Measurements from ENCODE around the gene CKAP2L. TPM values are rescaled to one million over a fixed set of nuclear protein-coding genes. Genes with fewer than 3 reads are reported as not detected.
A peak's percentile ranks its signal among the peaks of the same experiment; 100 is the strongest.

Gene CKAP2L
- polyA plus RNA-seq, 2 donors, result 1.6 to 3.5 TPM

GRCh38 chr2:112783187-112783714 is 18.8 kb upstream of the CKAP2L start:
- Histone ChIP-seq H3K36me3 (ENCODE audit: control insufficient read depth in 2 of 2, insufficient read depth in 2 of 2, low read length in 1 of 2) (no peaks in the 10 kb centered on the region), H3K4me3 (ENCODE audit: low read depth in 1 of 2, low read length in 2 of 2) (peak overlapping the region in 1 of 2 donors; percentile 48), H3K9me3 (ENCODE audit: control insufficient read depth in 2 of 2, insufficient read depth in 1 of 2, low read depth in 1 of 2, low read length in 1 of 2) (no peaks in the 10 kb centered on the region), H3K27me3 (ENCODE audit: control insufficient read depth in 1 of 2, insufficient read depth in 2 of 2, low read length in 2 of 2) (no peaks in the 10 kb centered on the region), H3K27ac (ENCODE audit: low read depth in 2 of 2, low read length in 1 of 2) (no peak overlapping the region), H3K4me1 (ENCODE audit: control insufficient read depth in 2 of 2, insufficient read depth in 2 of 2, low read length in 1 of 2) (no peaks in the 10 kb centered on the region)
- WGBS, 2 donors, result 91 to 95% methylated on average over 3 of the region's 3 CpGs

- Histone ChIP-seq H3K36me3 (ENCODE audit: control insufficient read depth in 2 of 2, insufficient read depth in 2 of 2, low read length in 1 of 2) (no peaks in the 10 kb centered on the region), H3K27ac (ENCODE audit: low read depth in 2 of 2, low read length in 1 of 2) (no peak overlapping the region), H3K27me3 (ENCODE audit: control insufficient read depth in 1 of 2, insufficient read depth in 2 of 2, low read length in 2 of 2) (no peaks in the 10 kb centered on the region), H3K4me1 (ENCODE audit: control insufficient read depth in 2 of 2, insufficient read depth in 2 of 2, low read length in 1 of 2) (no peaks in the 10 kb centered on the region), H3K4me3 (ENCODE audit: low read depth in 1 of 2, low read length in 2 of 2) (peak overlapping the region in 1 of 2 donors; percentile 48), H3K9me3 (ENCODE audit: control insufficient read depth in 2 of 2, insufficient read depth in 1 of 2, low read depth in 1 of 2, low read length in 1 of 2) (no peaks in the 10 kb centered on the region)
- 84 to 88% methylated on average over 3 of the region's 3 CpGs for WGBS, 2 donors
Observed at GRCh38 chr2:112782234-112782799, 17.9 kb upstream of the CKAP2L start.

- H3K27ac ChIP-seq (ENCODE audit: low read depth in 2 of 2, low read length in 1 of 2), result no peak overlapping the region
- H3K4me1 ChIP-seq (ENCODE audit: control insufficient read depth in 2 of 2, insufficient read depth in 2 of 2, low read length in 1 of 2), result no peaks in the 10 kb centered on the region
- 72 to 87% methylated on average over 1 of the region's 1 CpG for WGBS, 2 donors
Observed at GRCh38 chr2:112779598-112779997, 15.2 kb upstream of the CKAP2L start.

GRCh38 chr2:112777036-112777435 is 12.6 kb upstream of the CKAP2L start:
- Histone ChIP-seq H3K27me3 (ENCODE audit: control insufficient read depth in 1 of 2, insufficient read depth in 2 of 2, low read length in 2 of 2) (no peaks in the 10 kb centered on the region), H3K4me3 (ENCODE audit: low read depth in 1 of 2, low read length in 2 of 2) (no peak overlapping the region), H3K9me3 (ENCODE audit: control insufficient read depth in 2 of 2, insufficient read depth in 1 of 2, low read depth in 1 of 2, low read length in 1 of 2) (no peaks in the 10 kb centered on the region), H3K4me1 (ENCODE audit: control insufficient read depth in 2 of 2, insufficient read depth in 2 of 2, low read length in 1 of 2) (no peaks in the 10 kb centered on the region), H3K36me3 (ENCODE audit: control insufficient read depth in 2 of 2, insufficient read depth in 2 of 2, low read length in 1 of 2) (no peaks in the 10 kb centered on the region), H3K27ac (ENCODE audit: low read depth in 2 of 2, low read length in 1 of 2) (no peak overlapping the region)

More at GRCh38 chr2:112779598-112779997, 15.2 kb upstream of the CKAP2L start:
- no peaks in the 10 kb centered on the region for H3K9me3 ChIP-seq (ENCODE audit: control insufficient read depth in 2 of 2, insufficient read depth in 1 of 2, low read depth in 1 of 2, low read length in 1 of 2)
- H3K4me3 ChIP-seq (ENCODE audit: low read depth in 1 of 2, low read length in 2 of 2), result no peak overlapping the region
- H3K36me3 ChIP-seq (ENCODE audit: control insufficient read depth in 2 of 2, insufficient read depth in 2 of 2, low read length in 1 of 2), result no peaks in the 10 kb centered on the region
- no peaks in the 10 kb centered on the region for H3K27me3 ChIP-seq (ENCODE audit: control insufficient read depth in 1 of 2, insufficient read depth in 2 of 2, low read length in 2 of 2)

- WGBS, 2 donors, result 53 to 80% methylated on average over 2 to 3 of the region's 3 CpGs
- H3K9me3 ChIP-seq (ENCODE audit: control insufficient read depth in 2 of 2, insufficient read depth in 1 of 2, low read depth in 1 of 2, low read length in 1 of 2), result no peaks in the 10 kb centered on the region
Observed at GRCh38 chr2:112776113-112776512, 11.7 kb upstream of the CKAP2L start.

GRCh38 chr2:112774536-112775285 is 10.3 kb upstream of the CKAP2L start:
- Histone ChIP-seq H3K27me3 (ENCODE audit: control insufficient read depth in 1 of 2, insufficient read depth in 2 of 2, low read length in 2 of 2) (no peaks in the 10 kb centered on the region), H3K4me3 (ENCODE audit: low read depth in 1 of 2, low read length in 2 of 2) (no peak overlapping the region)

More at GRCh38 chr2:112776113-112776512, 11.7 kb upstream of the CKAP2L start:
- Histone ChIP-seq H3K27ac (ENCODE audit: low read depth in 2 of 2, low read length in 1 of 2) (no peak overlapping the region), H3K27me3 (ENCODE audit: control insufficient read depth in 1 of 2, insufficient read depth in 2 of 2, low read length in 2 of 2) (no peaks in the 10 kb centered on the region), H3K36me3 (ENCODE audit: control insufficient read depth in 2 of 2, insufficient read depth in 2 of 2, low read length in 1 of 2) (no peaks in the 10 kb centered on the region), H3K4me3 (ENCODE audit: low read depth in 1 of 2, low read length in 2 of 2) (no peak overlapping the region), H3K4me1 (ENCODE audit: control insufficient read depth in 2 of 2, insufficient read depth in 2 of 2, low read length in 1 of 2) (no peaks in the 10 kb centered on the region)

GRCh38 chr2:112773556-112773955 is 9.1 kb upstream of the CKAP2L start:
- no peaks in the 10 kb centered on the region for H3K9me3 ChIP-seq (ENCODE audit: control insufficient read depth in 2 of 2, insufficient read depth in 1 of 2, low read depth in 1 of 2, low read length in 1 of 2)
- H3K27ac ChIP-seq (ENCODE audit: low read depth in 2 of 2, low read length in 1 of 2), result no peak overlapping the region
- H3K36me3 ChIP-seq (ENCODE audit: control insufficient read depth in 2 of 2, insufficient read depth in 2 of 2, low read length in 1 of 2), result no peaks in the 10 kb centered on the region
- no peaks in the 10 kb centered on the region for H3K4me1 ChIP-seq (ENCODE audit: control insufficient read depth in 2 of 2, insufficient read depth in 2 of 2, low read length in 1 of 2)
- no peak overlapping the region for H3K4me3 ChIP-seq (ENCODE audit: low read depth in 1 of 2, low read length in 2 of 2)
- no peaks in the 10 kb centered on the region for H3K27me3 ChIP-seq (ENCODE audit: control insufficient read depth in 1 of 2, insufficient read depth in 2 of 2, low read length in 2 of 2)
- 75 to 86% methylated on average over 2 of the region's 2 CpGs for WGBS, 2 donors

More at GRCh38 chr2:112774536-112775285, 10.3 kb upstream of the CKAP2L start:
- no peaks in the 10 kb centered on the region for H3K4me1 ChIP-seq (ENCODE audit: control insufficient read depth in 2 of 2, insufficient read depth in 2 of 2, low read length in 1 of 2)
- no peaks in the 10 kb centered on the region for H3K36me3 ChIP-seq (ENCODE audit: control insufficient read depth in 2 of 2, insufficient read depth in 2 of 2, low read length in 1 of 2)
- no peak overlapping the region for H3K27ac ChIP-seq (ENCODE audit: low read depth in 2 of 2, low read length in 1 of 2)
- H3K9me3 ChIP-seq (ENCODE audit: control insufficient read depth in 2 of 2, insufficient read depth in 1 of 2, low read depth in 1 of 2, low read length in 1 of 2), result no peaks in the 10 kb centered on the region
- WGBS, 2 donors, result 96 to 99% methylated on average over 3 of the region's 3 CpGs

- 34 to 67% methylated on average over 2 of the region's 2 CpGs for WGBS, 2 donors
- Histone ChIP-seq H3K4me3 (ENCODE audit: low read depth in 1 of 2, low read length in 2 of 2) (no peak overlapping the region), H3K4me1 (ENCODE audit: control insufficient read depth in 2 of 2, insufficient read depth in 2 of 2, low read length in 1 of 2) (no peaks in the 10 kb centered on the region), H3K36me3 (ENCODE audit: control insufficient read depth in 2 of 2, insufficient read depth in 2 of 2, low read length in 1 of 2) (no peaks in the 10 kb centered on the region), H3K27ac (ENCODE audit: low read depth in 2 of 2, low read length in 1 of 2) (no peak overlapping the region), H3K27me3 (ENCODE audit: control insufficient read depth in 1 of 2, insufficient read depth in 2 of 2, low read length in 2 of 2) (no peaks in the 10 kb centered on the region), H3K9me3 (ENCODE audit: control insufficient read depth in 2 of 2, insufficient read depth in 1 of 2, low read depth in 1 of 2, low read length in 1 of 2) (no peaks in the 10 kb centered on the region)
Observed at GRCh38 chr2:112772911-112773475, 8.6 kb upstream of the CKAP2L start.

- Histone ChIP-seq H3K27me3 (ENCODE audit: control insufficient read depth in 1 of 2, insufficient read depth in 2 of 2, low read length in 2 of 2) (no peaks in the 10 kb centered on the region), H3K36me3 (ENCODE audit: control insufficient read depth in 2 of 2, insufficient read depth in 2 of 2, low read length in 1 of 2) (no peaks in the 10 kb centered on the region), H3K4me1 (ENCODE audit: control insufficient read depth in 2 of 2, insufficient read depth in 2 of 2, low read length in 1 of 2) (no peaks in the 10 kb centered on the region), H3K9me3 (ENCODE audit: control insufficient read depth in 2 of 2, insufficient read depth in 1 of 2, low read depth in 1 of 2, low read length in 1 of 2) (no peaks in the 10 kb centered on the region), H3K27ac (ENCODE audit: low read depth in 2 of 2, low read length in 1 of 2) (no peak overlapping the region), H3K4me3 (ENCODE audit: low read depth in 1 of 2, low read length in 2 of 2) (no peak overlapping the region)
- WGBS, 2 donors, result 75 to 78% methylated on average over 4 of the region's 4 CpGs
Observed at GRCh38 chr2:112772322-112772721, 7.9 kb upstream of the CKAP2L start.
